ENCODE results near the gene OTX1. TPM values are rescaled to one million over a fixed set of nuclear protein-coding genes. Genes with fewer than 3 reads are reported as not detected.

OTX1 gene
- polyA plus RNA-seq, 1 of the 3 experiments (the other 2 are of a cell fraction) = 0.20 TPM

DNA sequence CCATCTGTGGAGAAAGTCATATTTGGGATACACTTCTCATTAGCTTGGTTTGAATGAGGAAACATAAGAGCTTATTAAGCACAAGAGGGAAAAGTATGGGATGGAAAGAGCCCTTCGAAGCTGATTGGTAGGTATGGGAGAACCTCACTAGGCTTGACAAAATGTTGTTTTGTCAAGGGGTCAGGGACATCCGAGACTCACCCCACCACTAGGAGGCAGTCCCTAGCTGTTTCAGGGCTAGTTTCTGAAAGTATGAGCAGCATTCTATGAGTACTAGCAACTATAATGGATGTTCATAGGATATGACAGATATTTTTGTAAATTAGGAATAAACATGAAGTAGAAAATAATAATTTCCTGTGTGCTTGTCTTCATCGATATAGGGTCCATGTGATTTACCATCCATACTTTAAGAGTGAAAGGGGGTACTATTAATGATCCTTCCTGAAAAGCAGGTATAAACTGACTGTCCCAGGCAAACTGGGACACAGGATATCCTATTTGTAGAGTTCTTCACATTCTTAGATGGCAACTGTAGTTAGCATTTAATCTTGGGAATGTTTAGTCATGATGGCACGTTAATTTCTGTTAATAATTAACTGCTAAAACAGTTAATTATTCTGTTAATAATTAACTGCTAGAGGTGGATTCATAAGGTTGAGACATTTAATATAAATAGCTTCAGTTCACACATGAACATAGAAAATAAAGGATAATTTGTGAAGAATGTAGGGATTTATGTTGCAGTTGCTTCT is 28.4 kb downstream of the OTX1 start:
- H3K4me2 ChIP-seq = no peak overlapping the region

DNA sequence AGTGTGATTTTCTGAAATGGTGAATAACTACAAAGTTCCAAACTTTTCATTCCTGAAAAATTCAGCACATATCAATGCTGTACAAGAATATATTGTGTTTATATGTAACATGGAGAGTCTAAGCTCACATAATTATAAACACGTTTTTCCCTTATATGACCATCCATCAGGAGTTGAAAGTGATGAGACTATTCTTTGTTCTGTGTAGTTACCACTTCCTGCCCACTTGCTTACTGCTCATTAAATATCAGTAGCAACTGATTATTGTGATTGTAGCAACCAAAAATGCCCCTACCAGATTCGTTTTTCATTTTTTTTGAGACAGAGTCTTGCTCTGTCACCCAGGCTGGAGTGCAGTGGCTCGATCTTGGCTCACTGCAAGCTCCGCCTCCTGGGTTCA is 30.8 kb downstream of the OTX1 start:
- 36% methylated on average over 4 of the region's 4 CpGs for WGBS (ENCODE audit: low lambda C conversion rate)
- Histone ChIP-seq H3K79me2 (ENCODE audit: insufficient read depth) (no peaks in the 10 kb centered on the region), H2AFZ (ENCODE audit: low read depth) (no peak overlapping the region), H3K4me3 (ENCODE audit: low read depth in 2 of 2, low read length in 1 of 2) (no peak overlapping the region), H4K20me1 (ENCODE audit: insufficient read depth) (no peaks in the 10 kb centered on the region), H3K27me3 (ENCODE audit: insufficient read depth) (no peaks in the 10 kb centered on the region), H3K27ac (ENCODE audit: low read depth in 2 of 2, low read length in 1 of 2) (no peak overlapping the region), H3K4me1 (ENCODE audit: control insufficient read depth in 1 of 2, insufficient read depth in 2 of 2, low read depth in 1 of 2, low read length in 1 of 2) (no peaks in the 10 kb centered on the region), H3K9me3 (no peaks in the 10 kb centered on the region), H3F3A (replicated peaks; ENCODE audit: insufficient read depth) (no peaks in the 10 kb centered on the region), H3K36me3 (replicated peaks in 1 of 2; ENCODE audit: control insufficient read depth in 1 of 2, insufficient read depth in 2 of 2, low read length in 1 of 2) (no peaks in the 10 kb centered on the region), H3K9me2 (no peaks in the 10 kb centered on the region), H3K4me2 (no peak overlapping the region), H3K9ac (no peak overlapping the region)
- POLR2A ChIA-PET = no interaction called here
- TF ChIP-seq POLR2AphosphoS5 (IDR thresholded peaks at IDR 0.05; ENCODE audit: low read depth, low read length) (no peak), MXI1 (IDR thresholded peaks at IDR 0.05; ENCODE audit: low read depth, low read length) (no peak), YY1 (IDR thresholded peaks at IDR 0.05; ENCODE audit: low read depth) (no peak), RXRA (IDR thresholded peaks at IDR 0.05; ENCODE audit: borderline replicate concordance, low read depth) (no peak)
- TF ChIP-seq, protein P1, sequence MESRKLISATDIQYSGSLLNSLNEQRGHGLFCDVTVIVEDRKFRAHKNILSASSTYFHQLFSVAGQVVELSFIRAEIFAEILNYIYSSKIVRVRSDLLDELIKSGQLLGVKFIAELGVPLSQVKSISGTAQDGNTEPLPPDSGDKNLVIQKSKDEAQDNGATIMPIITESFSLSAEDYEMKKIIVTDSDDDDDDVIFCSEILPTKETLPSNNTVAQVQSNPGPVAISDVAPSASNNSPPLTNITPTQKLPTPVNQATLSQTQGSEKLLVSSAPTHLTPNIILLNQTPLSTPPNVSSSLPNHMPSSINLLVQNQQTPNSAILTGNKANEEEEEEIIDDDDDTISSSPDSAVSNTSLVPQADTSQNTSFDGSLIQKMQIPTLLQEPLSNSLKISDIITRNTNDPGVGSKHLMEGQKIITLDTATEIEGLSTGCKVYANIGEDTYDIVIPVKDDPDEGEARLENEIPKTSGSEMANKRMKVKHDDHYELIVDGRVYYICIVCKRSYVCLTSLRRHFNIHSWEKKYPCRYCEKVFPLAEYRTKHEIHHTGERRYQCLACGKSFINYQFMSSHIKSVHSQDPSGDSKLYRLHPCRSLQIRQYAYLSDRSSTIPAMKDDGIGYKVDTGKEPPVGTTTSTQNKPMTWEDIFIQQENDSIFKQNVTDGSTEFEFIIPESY (IDR thresholded peaks at IDR 0.05; ENCODE audit: borderline replicate concordance, low read depth) = no peak
- DNase-seq = no peak
- CTCF ChIA-PET = no interaction called here

More for the DNA sequence above, 28.4 kb downstream of the OTX1 start:
- Histone ChIP-seq H3K36me3 (replicated peaks in 1 of 2; ENCODE audit: control insufficient read depth in 1 of 2, insufficient read depth in 2 of 2, low read length in 1 of 2) (no peaks in the 10 kb centered on the region), H4K20me1 (ENCODE audit: insufficient read depth) (no peaks in the 10 kb centered on the region), H3K4me3 (ENCODE audit: low read depth in 2 of 2, low read length in 1 of 2) (no peak overlapping the region), H2AFZ (ENCODE audit: low read depth) (no peak overlapping the region), H3F3A (replicated peaks; ENCODE audit: insufficient read depth) (no peaks in the 10 kb centered on the region), H3K9me2 (no peaks in the 10 kb centered on the region), H3K4me1 (ENCODE audit: control insufficient read depth in 1 of 2, insufficient read depth in 2 of 2, low read depth in 1 of 2, low read length in 1 of 2) (no peaks in the 10 kb centered on the region), H3K9me3 (no peaks in the 10 kb centered on the region), H3K27me3 (ENCODE audit: insufficient read depth) (no peaks in the 10 kb centered on the region), H3K79me2 (ENCODE audit: insufficient read depth) (no peaks in the 10 kb centered on the region), H3K27ac (ENCODE audit: low read depth in 2 of 2, low read length in 1 of 2) (no peak overlapping the region), H3K9ac (no peak overlapping the region)
- POLR2A ChIA-PET = no interaction called here
- TF ChIP-seq SMC3 (IDR thresholded peaks at IDR 0.05; ENCODE audit: low read depth, low read length) (0 out of 2 replicates have a peak, but pooled peaks have one; percentile 17), MEF2A (IDR thresholded peaks at IDR 0.05; ENCODE audit: borderline replicate concordance, low read depth) (no peak), YY1 (IDR thresholded peaks at IDR 0.05; ENCODE audit: low read depth) (no peak)
- TF ChIP-seq, protein P2, sequence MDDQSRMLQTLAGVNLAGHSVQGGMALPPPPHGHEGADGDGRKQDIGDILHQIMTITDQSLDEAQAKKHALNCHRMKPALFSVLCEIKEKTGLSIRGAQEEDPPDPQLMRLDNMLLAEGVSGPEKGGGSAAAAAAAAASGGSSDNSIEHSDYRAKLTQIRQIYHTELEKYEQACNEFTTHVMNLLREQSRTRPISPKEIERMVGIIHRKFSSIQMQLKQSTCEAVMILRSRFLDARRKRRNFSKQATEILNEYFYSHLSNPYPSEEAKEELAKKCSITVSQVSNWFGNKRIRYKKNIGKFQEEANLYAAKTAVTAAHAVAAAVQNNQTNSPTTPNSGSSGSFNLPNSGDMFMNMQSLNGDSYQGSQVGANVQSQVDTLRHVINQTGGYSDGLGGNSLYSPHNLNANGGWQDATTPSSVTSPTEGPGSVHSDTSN (IDR thresholded peaks at IDR 0.05) = no peak
- TF ChIP-seq, protein P3, sequence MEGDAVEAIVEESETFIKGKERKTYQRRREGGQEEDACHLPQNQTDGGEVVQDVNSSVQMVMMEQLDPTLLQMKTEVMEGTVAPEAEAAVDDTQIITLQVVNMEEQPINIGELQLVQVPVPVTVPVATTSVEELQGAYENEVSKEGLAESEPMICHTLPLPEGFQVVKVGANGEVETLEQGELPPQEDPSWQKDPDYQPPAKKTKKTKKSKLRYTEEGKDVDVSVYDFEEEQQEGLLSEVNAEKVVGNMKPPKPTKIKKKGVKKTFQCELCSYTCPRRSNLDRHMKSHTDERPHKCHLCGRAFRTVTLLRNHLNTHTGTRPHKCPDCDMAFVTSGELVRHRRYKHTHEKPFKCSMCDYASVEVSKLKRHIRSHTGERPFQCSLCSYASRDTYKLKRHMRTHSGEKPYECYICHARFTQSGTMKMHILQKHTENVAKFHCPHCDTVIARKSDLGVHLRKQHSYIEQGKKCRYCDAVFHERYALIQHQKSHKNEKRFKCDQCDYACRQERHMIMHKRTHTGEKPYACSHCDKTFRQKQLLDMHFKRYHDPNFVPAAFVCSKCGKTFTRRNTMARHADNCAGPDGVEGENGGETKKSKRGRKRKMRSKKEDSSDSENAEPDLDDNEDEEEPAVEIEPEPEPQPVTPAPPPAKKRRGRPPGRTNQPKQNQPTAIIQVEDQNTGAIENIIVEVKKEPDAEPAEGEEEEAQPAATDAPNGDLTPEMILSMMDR (IDR thresholded peaks at IDR 0.05) = peak; percentile 28; the same call in 1 of the 2 replicates
- DNase-seq = peak; percentile 10
- WGBS (ENCODE audit: low lambda C conversion rate) = 42% methylated on average over 4 of the region's 4 CpGs
- CTCF ChIA-PET = interaction anchor here (0.8 to 1.6 kb wide), 5 partner anchors 13 to 465 kb away, joined by 3 to 4 read pairs (median 3); no protein-coding TSS in a partner anchor
